GM23338 (cell line): ENCODE data around the gene TUBG1.

ENCODE experiments used
- EZH2 ChIP-seq: fragments of 200-600 bp; sonication (generic); IDR thresholded peaks from one replicate; pipeline ENCODE4 v1.8.0; 2017; ENCODE audit warnings: antibody characterized with exemption, mild to moderate bottlenecking, low read depth; ENCODE audit not compliant: unreplicated experiment
- EZH2phosphoT487 ChIP-seq: fragments of 200-600 bp; sonication (generic); IDR thresholded peaks from one replicate; pipeline ENCODE4 v1.8.1; 2018; ENCODE audit warnings: antibody characterized with exemption; ENCODE audit not compliant: unreplicated experiment
- JUNB ChIP-seq: IDR thresholded peaks from one replicate; pipeline ENCODE4 v1.6.1; 2016; ENCODE audit warnings: antibody characterized with exemption; ENCODE audit not compliant: unreplicated experiment
- POLR2AphosphoS5 ChIP-seq: IDR thresholded peaks from 2 replicates; pipeline ENCODE4 v1.6.1; 2016; ENCODE audit warnings: antibody characterized with exemption, low read depth
- ZNF114 ChIP-seq: fragments of 250-450 bp; sonication (Bioruptor Pico); IDR thresholded peaks from 2 replicates; pipeline ENCODE4 v1.5.0; 2020; ENCODE audit warnings: mild to moderate bottlenecking, moderate library complexity
- TF ChIP-seq, protein P1 (sequence below), 2 experiments: fragments of 200-600 bp in 1 of 2; sonication (generic) in 1 of 2; conservative IDR thresholded peaks; 2 replicates each; pipeline versions ENCODE4 v1.5.1 to v1.6.1; 2016 to 2017; ENCODE audit warnings: antibody characterized with exemption in 2 of 2, low read depth in 2 of 2, mild to moderate bottlenecking in 2 of 2, moderate library complexity in 1 of 2
- TF ChIP-seq, protein P2 (sequence below): IDR thresholded peaks from one replicate; pipeline ENCODE4 v1.6.1; 2018; ENCODE audit warnings: antibody characterized with exemption; ENCODE audit not compliant: unreplicated experiment

DNA sequence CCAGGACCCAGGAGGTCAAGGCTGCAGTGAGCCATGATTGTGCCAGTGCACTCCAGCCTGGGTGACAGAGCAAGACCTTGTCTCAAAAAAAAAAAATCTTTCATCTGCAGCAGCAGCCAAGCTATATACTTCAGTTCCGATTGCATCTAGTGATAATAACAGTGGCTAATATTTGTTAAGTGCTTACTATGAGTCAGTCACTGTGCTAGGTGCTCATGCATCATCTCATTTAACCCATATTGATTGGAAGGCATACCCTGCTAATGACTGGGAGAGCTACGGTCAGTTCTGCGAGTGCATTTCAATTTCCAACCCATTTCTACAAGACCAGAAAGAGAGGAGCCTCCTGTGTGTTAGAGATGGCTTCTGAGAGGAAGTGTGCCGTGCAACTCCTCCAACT, 41.9 kb downstream of the TUBG1 start:
- TF ChIP-seq, protein P1, sequence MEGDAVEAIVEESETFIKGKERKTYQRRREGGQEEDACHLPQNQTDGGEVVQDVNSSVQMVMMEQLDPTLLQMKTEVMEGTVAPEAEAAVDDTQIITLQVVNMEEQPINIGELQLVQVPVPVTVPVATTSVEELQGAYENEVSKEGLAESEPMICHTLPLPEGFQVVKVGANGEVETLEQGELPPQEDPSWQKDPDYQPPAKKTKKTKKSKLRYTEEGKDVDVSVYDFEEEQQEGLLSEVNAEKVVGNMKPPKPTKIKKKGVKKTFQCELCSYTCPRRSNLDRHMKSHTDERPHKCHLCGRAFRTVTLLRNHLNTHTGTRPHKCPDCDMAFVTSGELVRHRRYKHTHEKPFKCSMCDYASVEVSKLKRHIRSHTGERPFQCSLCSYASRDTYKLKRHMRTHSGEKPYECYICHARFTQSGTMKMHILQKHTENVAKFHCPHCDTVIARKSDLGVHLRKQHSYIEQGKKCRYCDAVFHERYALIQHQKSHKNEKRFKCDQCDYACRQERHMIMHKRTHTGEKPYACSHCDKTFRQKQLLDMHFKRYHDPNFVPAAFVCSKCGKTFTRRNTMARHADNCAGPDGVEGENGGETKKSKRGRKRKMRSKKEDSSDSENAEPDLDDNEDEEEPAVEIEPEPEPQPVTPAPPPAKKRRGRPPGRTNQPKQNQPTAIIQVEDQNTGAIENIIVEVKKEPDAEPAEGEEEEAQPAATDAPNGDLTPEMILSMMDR (conservative IDR thresholded peaks at IDR 0.05; ENCODE audit: low read depth in 2 of 2), result no peak
- TF ChIP-seq POLR2AphosphoS5 (no peak), JUNB (no peak), EZH2 (no peak), EZH2phosphoT487 (no peak), ZNF114 (no peak)
- TF ChIP-seq, protein P2, sequence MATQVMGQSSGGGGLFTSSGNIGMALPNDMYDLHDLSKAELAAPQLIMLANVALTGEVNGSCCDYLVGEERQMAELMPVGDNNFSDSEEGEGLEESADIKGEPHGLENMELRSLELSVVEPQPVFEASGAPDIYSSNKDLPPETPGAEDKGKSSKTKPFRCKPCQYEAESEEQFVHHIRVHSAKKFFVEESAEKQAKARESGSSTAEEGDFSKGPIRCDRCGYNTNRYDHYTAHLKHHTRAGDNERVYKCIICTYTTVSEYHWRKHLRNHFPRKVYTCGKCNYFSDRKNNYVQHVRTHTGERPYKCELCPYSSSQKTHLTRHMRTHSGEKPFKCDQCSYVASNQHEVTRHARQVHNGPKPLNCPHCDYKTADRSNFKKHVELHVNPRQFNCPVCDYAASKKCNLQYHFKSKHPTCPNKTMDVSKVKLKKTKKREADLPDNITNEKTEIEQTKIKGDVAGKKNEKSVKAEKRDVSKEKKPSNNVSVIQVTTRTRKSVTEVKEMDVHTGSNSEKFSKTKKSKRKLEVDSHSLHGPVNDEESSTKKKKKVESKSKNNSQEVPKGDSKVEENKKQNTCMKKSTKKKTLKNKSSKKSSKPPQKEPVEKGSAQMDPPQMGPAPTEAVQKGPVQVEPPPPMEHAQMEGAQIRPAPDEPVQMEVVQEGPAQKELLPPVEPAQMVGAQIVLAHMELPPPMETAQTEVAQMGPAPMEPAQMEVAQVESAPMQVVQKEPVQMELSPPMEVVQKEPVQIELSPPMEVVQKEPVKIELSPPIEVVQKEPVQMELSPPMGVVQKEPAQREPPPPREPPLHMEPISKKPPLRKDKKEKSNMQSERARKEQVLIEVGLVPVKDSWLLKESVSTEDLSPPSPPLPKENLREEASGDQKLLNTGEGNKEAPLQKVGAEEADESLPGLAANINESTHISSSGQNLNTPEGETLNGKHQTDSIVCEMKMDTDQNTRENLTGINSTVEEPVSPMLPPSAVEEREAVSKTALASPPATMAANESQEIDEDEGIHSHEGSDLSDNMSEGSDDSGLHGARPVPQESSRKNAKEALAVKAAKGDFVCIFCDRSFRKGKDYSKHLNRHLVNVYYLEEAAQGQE, result no peak
